ENCODE data around the gene STK10.

Gene STK10

GRCh38 chr5:172106511-172107356 is 81.3 kb downstream of the STK10 start:
- DNase-seq, result peak; percentile 5

GRCh38 chr5:172105811-172106210 is 82.2 kb downstream of the STK10 start:
- DNase-seq, result no peak

GRCh38 chr5:172104801-172105701 is 83.0 kb downstream of the STK10 start:
- no peak for DNase-seq

- DNase-seq, result no peak
These were observed 84.0 kb downstream of the STK10 start for GRCh38 chr5:172104021-172104420.

- no peak for DNase-seq
These were observed 85.0 kb downstream of the STK10 start for GRCh38 chr5:172102913-172103626.

- DNase-seq, result no peak
These were observed 85.7 kb downstream of the STK10 start for GRCh38 chr5:172102218-172102870.

- DNase-seq, result no peak
These were observed 86.3 kb downstream of the STK10 start for GRCh38 chr5:172101547-172102217.

GRCh38 chr5:172098883-172099282 is 89.1 kb downstream of the STK10 start:
- no peak for DNase-seq

- no peak for DNase-seq
These were observed 90.0 kb downstream of the STK10 start for GRCh38 chr5:172098046-172098445.

- no peak for DNase-seq
These were observed 90.7 kb downstream of the STK10 start for GRCh38 chr5:172097356-172097755.

GRCh38 chr5:172096207-172096940 is 91.7 kb downstream of the STK10 start:
- no peak for DNase-seq

- DNase-seq, result no peak
These were observed 92.4 kb downstream of the STK10 start for GRCh38 chr5:172095368-172096206.

- no peak for DNase-seq
These were observed 94.1 kb downstream of the STK10 start for GRCh38 chr5:172093965-172094364.

GRCh38 chr5:172093559-172093958 is 94.5 kb downstream of the STK10 start:
- DNase-seq, result no peak

- DNase-seq, result no peak
These were observed 95.9 kb downstream of the STK10 start for GRCh38 chr5:172091956-172092732.

- DNase-seq, result no peak
These were observed 97.0 kb downstream of the STK10 start for GRCh38 chr5:172090976-172091547.

GRCh38 chr5:172089298-172090117 is 98.5 kb downstream of the STK10 start:
- DNase-seq, result no peak

- no peak for DNase-seq
These were observed 99.2 kb downstream of the STK10 start for GRCh38 chr5:172088801-172089200.

Measured in NCI-H1105 treated with DMSO at 0.1 percent for 48 hours (cell line).